Activated CD4-positive, alpha-beta T cell treated with anti-CD3 and anti-CD28 coated beads for 1 hour (primary cell): Measurements from ENCODE around the gene MPP1.
"Not testable (repeated sequence)": the region's sequence is repeated elsewhere in the genome, so short reads cannot be mapped to it uniquely, and the experiment has no call there.

Experiments
- DNase-seq: peaks from one replicate; pipeline ENCODE4 v3.0.0-alpha.2; 2020

MPP1 gene

GRCh38 chrX:154804957-154805695 is at the start of gene MPP1:
TSS of gene MPP1 (minus strand) at chrX:154805485. CDS start at chrX:154805373, 112 bp downstream.
- peak; percentile 59 for DNase-seq

- DNase-seq: no peak
Measured at GRCh38 chrX:154850957-154851611, 45.8 kb upstream of the MPP1 start.

- no peak for DNase-seq
Measured at GRCh38 chrX:154840856-154841255, 35.6 kb upstream of the MPP1 start.

GRCh38 chrX:154836163-154836562 is 30.9 kb upstream of the MPP1 start:
- no peak for DNase-seq

GRCh38 chrX:154834562-154834961 is 29.3 kb upstream of the MPP1 start, which contains the start of gene SMIM9:
TSS of gene SMIM9 (minus strand) at chrX:154834662. CDS start at chrX:154830856, 3,806 bp downstream.
- DNase-seq: no peak

GRCh38 chrX:154833746-154834274 is 28.5 kb upstream of the MPP1 start:
- no peak for DNase-seq

- no peak for DNase-seq
Measured at GRCh38 chrX:154829926-154830442, 24.7 kb upstream of the MPP1 start.

GRCh38 chrX:154829134-154829533 is 23.8 kb upstream of the MPP1 start:
- no peak for DNase-seq

GRCh38 chrX:154828016-154828408 is 22.7 kb upstream of the MPP1 start:
- DNase-seq: no peak

- DNase-seq: no peak
Measured at GRCh38 chrX:154827194-154828015, 22.1 kb upstream of the MPP1 start.

GRCh38 chrX:154825586-154825985 is 20.3 kb upstream of the MPP1 start:
- DNase-seq: not testable (repeated sequence)

- no peak for DNase-seq
Measured at GRCh38 chrX:154824638-154825037, 19.4 kb upstream of the MPP1 start.

GRCh38 chrX:154822029-154822428 is 16.7 kb upstream of the MPP1 start:
- no peak for DNase-seq

GRCh38 chrX:154821523-154821922 is 16.2 kb upstream of the MPP1 start:
- no peak for DNase-seq

- DNase-seq: no peak
Measured at GRCh38 chrX:154819771-154820341, 14.6 kb upstream of the MPP1 start.

- DNase-seq: no peak
Measured at GRCh38 chrX:154818916-154819770, 13.9 kb upstream of the MPP1 start.

- DNase-seq: not testable (repeated sequence)
Measured at GRCh38 chrX:154817048-154817618, 11.8 kb upstream of the MPP1 start.

GRCh38 chrX:154816326-154816898 is 11.1 kb upstream of the MPP1 start:
- DNase-seq: not testable (repeated sequence)

- no peak for DNase-seq
Measured at GRCh38 chrX:154815274-154815818, 10.1 kb upstream of the MPP1 start.

- no peak for DNase-seq
Measured at GRCh38 chrX:154813801-154814200, 8.5 kb upstream of the MPP1 start.
